Erythroblast (primary cell): ENCODE measurements around the gene ST7.

Source experiments
- DNase-seq, 2 experiments: peaks; one replicate each; lab custom pipeline; 2025; lab: John Stamatoyannopoulos, UW
- GATA1 ChIP-seq: IDR thresholded peaks from 2 replicates; pipeline ENCODE4 v1.6.1; 2011; ENCODE audit warnings: low read depth, mild to moderate bottlenecking, control low read depth, low read length, moderate library complexity
- POLR2A ChIP-seq: IDR thresholded peaks from 2 replicates; pipeline ENCODE4 v1.6.1; 2011; ENCODE audit warnings: mild to moderate bottlenecking, low read length

Gene ST7

GRCh38 chr7:117095055-117095454 lies 141.8 kb downstream of the ST7 start:
- no peak for TF ChIP-seq GATA1
- no peak for TF ChIP-seq POLR2A
- DNase-seq, result no peak

DNA sequence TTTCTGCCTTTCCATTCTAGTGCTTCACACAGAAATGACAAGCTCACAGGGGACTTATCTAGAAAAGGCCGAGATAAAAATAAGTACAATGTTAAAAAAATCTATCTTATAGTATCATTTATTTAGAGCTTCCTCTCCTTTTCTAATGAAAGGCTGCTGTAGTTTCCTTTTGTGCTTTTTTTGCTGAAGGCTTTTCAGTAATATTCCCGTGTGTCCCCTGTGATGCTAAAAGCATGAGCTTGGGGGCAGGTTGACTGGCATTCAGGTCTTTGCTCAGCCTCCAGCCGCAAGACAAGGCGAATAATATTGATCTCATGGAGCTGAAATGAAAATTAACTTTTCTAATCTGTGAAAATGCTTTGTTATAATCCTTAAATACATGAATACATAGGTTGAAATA lies 143.0 kb downstream of the ST7 start:
- TF ChIP-seq GATA1 (no peak), POLR2A (no peak)
- DNase-seq, result no peak

DNA sequence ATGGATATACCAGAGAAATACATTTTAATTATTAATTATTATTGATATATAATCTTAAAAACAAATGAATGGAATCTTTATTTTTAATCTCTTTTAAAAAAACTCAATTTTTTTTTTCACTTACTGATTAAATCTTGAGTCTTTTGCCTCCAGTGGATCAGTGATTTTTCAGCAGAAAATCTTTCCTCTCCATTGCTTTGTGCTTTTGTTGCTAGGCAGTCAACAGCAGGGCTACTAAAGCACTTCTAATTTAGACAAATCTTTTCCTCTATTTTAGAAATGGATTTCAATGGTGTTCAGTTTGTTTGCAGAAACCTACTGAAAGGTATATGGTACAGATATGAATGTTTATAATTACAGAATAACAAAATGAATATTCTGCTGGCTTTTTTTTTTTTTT lies 143.6 kb downstream of the ST7 start:
- TF ChIP-seq GATA1, result no peak
- no peak for TF ChIP-seq POLR2A
- DNase-seq, result no peak

DNA sequence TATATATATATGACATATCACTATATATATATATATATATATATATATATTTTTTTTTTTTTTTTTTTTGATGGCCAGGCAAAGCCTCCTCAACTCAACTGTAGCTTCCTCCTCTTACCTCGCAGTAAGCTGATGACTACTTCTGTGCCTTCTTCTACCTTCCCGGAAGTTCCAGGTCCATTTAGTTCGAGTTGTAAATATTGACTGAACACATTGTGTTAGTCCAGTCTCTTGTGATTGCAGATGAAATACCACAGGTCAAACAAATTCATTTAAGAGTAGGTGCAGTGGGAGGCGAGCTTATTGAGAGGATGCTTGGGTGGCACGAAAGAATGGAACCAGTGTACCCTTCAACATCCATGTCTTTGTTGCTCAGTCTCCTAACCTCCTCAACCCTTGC lies 144.6 kb downstream of the ST7 start:
- TF ChIP-seq GATA1 (no peak), POLR2A (no peak)
- no peak for DNase-seq

DNA sequence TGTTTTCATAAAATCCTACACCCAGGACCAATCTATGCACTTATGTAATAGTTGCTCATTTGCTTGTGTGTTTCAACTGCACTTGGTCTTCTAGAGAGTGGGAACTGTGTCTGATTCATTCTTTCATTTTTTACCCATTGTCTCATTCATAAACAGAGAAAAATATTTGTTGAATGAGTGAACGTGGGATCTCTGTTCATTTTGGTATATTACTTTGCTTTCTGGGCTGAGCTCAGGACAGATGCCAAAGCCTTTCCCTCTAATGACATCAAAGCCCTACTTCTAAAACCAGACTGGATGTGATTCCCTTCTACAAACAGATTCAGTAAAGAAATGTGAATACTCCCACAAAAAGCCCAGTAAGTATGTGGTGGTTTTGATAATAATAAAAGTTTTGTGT lies 145.2 kb downstream of the ST7 start:
- no peak for DNase-seq
- no peak for TF ChIP-seq GATA1
- no peak for TF ChIP-seq POLR2A

- DNase-seq, result no peak
- TF ChIP-seq GATA1, result no peak
- no peak for TF ChIP-seq POLR2A
Measured at GRCh38 chr7:117101026-117101425, 147.7 kb downstream of the ST7 start.

DNA sequence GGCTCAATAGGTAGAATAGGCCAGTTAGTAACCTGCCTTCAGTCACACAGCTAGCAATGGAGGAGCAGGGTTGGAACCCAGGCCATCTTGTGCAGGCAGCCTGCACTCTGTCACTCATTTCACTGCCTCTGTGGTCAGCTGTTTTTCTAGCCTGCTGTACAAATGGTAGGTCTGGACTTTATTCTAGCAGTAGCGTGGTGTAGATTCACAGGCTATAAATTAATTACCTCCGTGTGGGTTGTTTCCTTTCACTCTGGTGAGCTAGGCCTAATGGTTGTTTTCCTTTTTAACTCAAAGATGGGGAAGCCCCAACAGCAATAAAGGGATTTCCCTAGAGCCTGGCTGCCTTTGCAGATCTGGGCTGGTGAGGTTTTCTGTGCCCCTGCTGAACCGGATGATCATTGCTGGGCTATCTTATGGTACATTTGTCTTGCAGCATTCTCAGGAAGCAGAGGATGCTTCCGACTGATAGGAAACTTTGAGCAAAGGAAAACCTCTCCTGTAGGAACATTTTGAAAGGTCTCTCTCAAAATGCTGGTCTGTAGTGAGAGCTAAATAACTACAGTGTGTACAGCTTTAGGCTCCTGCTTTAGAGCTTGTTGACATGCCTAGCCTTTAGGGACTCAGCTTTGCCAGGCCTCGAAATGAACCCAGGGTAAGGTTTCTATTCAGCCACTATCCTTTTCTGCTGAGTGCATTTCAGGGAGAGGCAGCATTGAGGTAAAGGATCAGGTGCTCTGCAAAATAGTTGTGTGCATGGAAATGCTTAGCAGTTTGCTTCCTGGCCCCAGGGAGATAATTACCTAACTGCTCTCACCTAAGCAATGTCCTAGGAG lies 157.4 kb downstream of the ST7 start:
- TF ChIP-seq GATA1, result no peak
- no peak for TF ChIP-seq POLR2A
- no peak for DNase-seq

- TF ChIP-seq GATA1 (no peak), POLR2A (no peak)
- no peak for DNase-seq
Measured at GRCh38 chr7:117111535-117111934, 158.2 kb downstream of the ST7 start.

DNA sequence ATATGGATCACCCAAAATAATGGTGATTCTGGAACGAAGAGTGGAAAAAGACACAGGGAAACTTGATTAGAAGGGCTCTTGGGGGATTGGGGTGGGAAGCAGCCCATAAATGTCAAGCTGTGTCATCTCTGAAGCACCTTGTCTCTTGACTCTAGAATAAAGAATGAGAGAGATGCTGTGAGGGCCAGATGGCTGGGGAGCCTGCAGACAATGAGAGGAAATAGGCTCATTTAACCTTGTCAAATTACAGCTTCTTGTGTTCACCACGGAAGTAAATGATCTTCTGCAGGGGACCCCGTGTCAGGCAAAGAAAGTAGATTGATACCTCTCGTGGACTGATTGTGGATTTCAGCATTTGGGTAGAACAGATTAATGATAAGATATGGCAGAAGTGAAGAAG lies 159.3 kb downstream of the ST7 start:
- no peak for DNase-seq
- TF ChIP-seq GATA1 (no peak), POLR2A (no peak)

- no peak for DNase-seq
- no peak for TF ChIP-seq GATA1
- no peak for TF ChIP-seq POLR2A
Measured at GRCh38 chr7:117113871-117114270, 160.6 kb downstream of the ST7 start.

DNA sequence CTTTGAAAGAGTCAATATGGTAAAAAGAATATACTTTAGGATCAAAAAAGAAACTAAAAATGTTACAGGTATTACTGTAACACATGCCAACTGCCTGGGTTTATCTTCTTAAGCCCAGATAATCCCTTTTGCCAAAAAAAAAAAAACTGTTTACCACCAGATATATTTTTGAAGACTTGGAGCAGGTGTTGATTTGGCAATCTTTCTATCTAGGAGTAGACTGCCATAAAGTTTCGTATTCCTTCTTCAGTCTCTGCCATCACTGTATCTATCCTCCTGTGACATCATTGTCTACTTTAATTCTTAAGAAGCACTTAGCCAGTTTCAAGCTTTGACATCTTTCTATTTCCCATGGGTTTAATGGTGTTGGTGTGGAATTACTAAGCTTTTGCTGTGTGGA lies 161.0 kb downstream of the ST7 start:
- DNase-seq, result peak; percentile 7 to 14
- TF ChIP-seq GATA1, result no peak

DNA sequence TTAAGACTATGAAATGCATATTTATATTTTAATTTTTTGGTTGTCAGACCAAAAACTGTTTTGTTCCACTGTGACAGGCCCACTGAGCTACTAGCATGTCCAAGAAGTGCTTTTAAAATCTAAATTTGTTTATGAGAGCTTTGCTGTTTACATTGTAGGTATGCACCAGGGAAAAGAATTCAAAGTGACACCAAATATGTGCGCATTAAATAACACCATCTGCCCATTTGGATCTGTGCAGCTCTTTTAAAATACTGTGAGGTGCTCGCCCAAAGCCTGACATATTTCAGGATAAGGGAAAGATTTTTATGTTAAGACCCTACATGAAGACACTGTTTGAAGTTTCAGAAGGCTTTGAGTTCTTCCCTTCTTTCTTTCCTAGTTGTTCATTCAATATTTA lies 162.9 kb downstream of the ST7 start:
- DNase-seq, result no peak
- no peak for TF ChIP-seq GATA1
- TF ChIP-seq POLR2A, result no peak

- TF ChIP-seq POLR2A (no peak), GATA1 (no peak)
- DNase-seq, result no peak
Measured at GRCh38 chr7:117117172-117117571, 163.9 kb downstream of the ST7 start.

DNA sequence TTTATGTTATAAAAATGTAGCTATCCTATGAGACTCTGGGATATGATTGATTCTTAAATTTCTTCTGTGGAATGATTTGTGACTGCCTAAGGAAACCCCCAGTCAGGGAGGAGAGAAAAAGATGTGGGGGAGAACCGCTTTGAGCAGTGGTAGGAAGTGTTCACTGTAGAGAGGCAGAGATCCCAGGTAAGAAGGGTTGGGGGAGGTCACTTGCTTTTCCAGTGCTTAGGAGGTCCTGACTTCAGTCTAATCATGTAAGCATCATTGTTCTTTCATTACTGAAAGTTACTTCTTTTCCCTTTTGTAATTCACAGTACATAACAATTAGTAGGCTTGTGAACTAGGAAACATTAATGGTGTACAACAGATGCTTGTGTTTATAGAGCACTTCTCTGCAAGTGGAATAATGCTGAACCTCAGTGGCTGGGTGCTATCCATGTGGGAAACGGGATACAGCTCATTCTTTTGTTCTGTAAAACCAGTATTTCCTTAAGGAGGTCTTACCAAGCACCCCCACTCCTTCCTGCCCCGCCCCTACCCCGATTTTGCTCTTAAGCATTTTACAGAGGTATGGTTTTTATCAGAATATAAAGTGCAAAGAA lies 165.4 kb downstream of the ST7 start:
- peak in 1 of 2 experiments; percentile 12 for DNase-seq
- TF ChIP-seq POLR2A (no peak), GATA1 (no peak)
